Suppressor macrophage treated with lipopolysaccharide for 4 hours (primary cell): Measurements from ENCODE around the gene SH3RF1.

ENCODE experiments used
- DNase-seq: peaks from one replicate; pipeline ENCODE4 v3.0.0-alpha.2; 2020

SH3RF1 gene

GRCh38 chr4:169158046-169158445 is 112.7 kb downstream of the SH3RF1 start:
- DNase-seq = no peak

GRCh38 chr4:169156392-169156791 is 114.4 kb downstream of the SH3RF1 start:
- DNase-seq = no peak

- no peak for DNase-seq
These were observed 116.6 kb downstream of the SH3RF1 start for GRCh38 chr4:169154121-169154520.

GRCh38 chr4:169153481-169154087 is 117.2 kb downstream of the SH3RF1 start:
- DNase-seq = no peak

GRCh38 chr4:169152899-169153298 is 117.9 kb downstream of the SH3RF1 start:
- DNase-seq = no peak

- DNase-seq = no peak
These were observed 118.7 kb downstream of the SH3RF1 start for GRCh38 chr4:169152098-169152497.

GRCh38 chr4:169151671-169152070 is 119.1 kb downstream of the SH3RF1 start:
- no peak for DNase-seq

GRCh38 chr4:169150806-169151205 is 120.0 kb downstream of the SH3RF1 start:
- DNase-seq = no peak

- no peak for DNase-seq
These were observed 121.9 kb downstream of the SH3RF1 start for GRCh38 chr4:169148885-169149284.

GRCh38 chr4:169147191-169147590 is 123.6 kb downstream of the SH3RF1 start:
- DNase-seq = no peak

GRCh38 chr4:169144061-169144600 is 126.6 kb downstream of the SH3RF1 start:
- no peak for DNase-seq

- DNase-seq = no peak
These were observed 127.4 kb downstream of the SH3RF1 start for GRCh38 chr4:169143335-169143734.

- DNase-seq = no peak
These were observed 127.8 kb downstream of the SH3RF1 start for GRCh38 chr4:169142906-169143305.

- no peak for DNase-seq
These were observed 128.4 kb downstream of the SH3RF1 start for GRCh38 chr4:169142391-169142790.

GRCh38 chr4:169139021-169139420 is 131.7 kb downstream of the SH3RF1 start:
- DNase-seq = no peak

- DNase-seq = no peak
These were observed 133.2 kb downstream of the SH3RF1 start for GRCh38 chr4:169137558-169137920.

- DNase-seq = no peak
These were observed 133.8 kb downstream of the SH3RF1 start for GRCh38 chr4:169136796-169137557.

GRCh38 chr4:169136330-169136729 is 134.4 kb downstream of the SH3RF1 start:
- no peak for DNase-seq

- no peak for DNase-seq
These were observed 135.0 kb downstream of the SH3RF1 start for GRCh38 chr4:169135776-169136175.

GRCh38 chr4:169133932-169134331 is 136.8 kb downstream of the SH3RF1 start:
- DNase-seq = no peak

GRCh38 chr4:169132561-169133305 is 138.0 kb downstream of the SH3RF1 start:
- no peak for DNase-seq

GRCh38 chr4:169131556-169132208 is 139.1 kb downstream of the SH3RF1 start:
- no peak for DNase-seq

- no peak for DNase-seq
These were observed 141.9 kb downstream of the SH3RF1 start for GRCh38 chr4:169128902-169129301.
